Stimulated activated CD8-positive, alpha-beta memory T cell treated with anti-CD3 and anti-CD28 coated beads, Interleukin-12 subunit alpha, Interleukin-12 subunit beta, amount 100 ng/mL, for 4 hours (primary cell): ENCODE measurements around the gene AQP4.

Experiments used
- DNase-seq: peaks from one replicate; pipeline ENCODE4 v3.0.0-alpha.2; 2020; ENCODE audit warnings: low read depth

AQP4 gene

GRCh38 chr18:26839609-26840008, 25.9 kb downstream of the AQP4 start:
- no peak for DNase-seq

- DNase-seq = no peak
Measured at GRCh38 chr18:26832302-26832701, 33.2 kb downstream of the AQP4 start.

GRCh38 chr18:26827581-26827980, 37.9 kb downstream of the AQP4 start:
- no peak for DNase-seq

GRCh38 chr18:26826656-26827235, 38.8 kb downstream of the AQP4 start:
- DNase-seq = no peak

- DNase-seq = no peak
Measured at GRCh38 chr18:26821181-26821580, 44.3 kb downstream of the AQP4 start.

GRCh38 chr18:26819046-26819445, 46.5 kb downstream of the AQP4 start:
- DNase-seq = no peak

GRCh38 chr18:26818461-26818860, 47.0 kb downstream of the AQP4 start:
- DNase-seq = no peak

GRCh38 chr18:26813043-26813442, 52.5 kb downstream of the AQP4 start:
- DNase-seq = no peak

- DNase-seq = no peak
Measured at GRCh38 chr18:26812462-26812861, 53.0 kb downstream of the AQP4 start.

GRCh38 chr18:26809346-26809745, 56.2 kb downstream of the AQP4 start:
- no peak for DNase-seq

GRCh38 chr18:26806224-26806623, 59.3 kb downstream of the AQP4 start:
- no peak for DNase-seq

GRCh38 chr18:26804519-26804918, 61.0 kb downstream of the AQP4 start:
- no peak for DNase-seq

GRCh38 chr18:26803643-26804042, 61.9 kb downstream of the AQP4 start:
- no peak for DNase-seq

- no peak for DNase-seq
Measured at GRCh38 chr18:26802330-26803200, 62.9 kb downstream of the AQP4 start.
